ENCODE results near the gene MKX. TPM values are rescaled to one million over a fixed set of nuclear protein-coding genes. Genes with fewer than 3 reads are reported as not detected.
A peak's percentile ranks its signal among the peaks of the same experiment; 100 is the strongest.

The MKX gene, protein sequence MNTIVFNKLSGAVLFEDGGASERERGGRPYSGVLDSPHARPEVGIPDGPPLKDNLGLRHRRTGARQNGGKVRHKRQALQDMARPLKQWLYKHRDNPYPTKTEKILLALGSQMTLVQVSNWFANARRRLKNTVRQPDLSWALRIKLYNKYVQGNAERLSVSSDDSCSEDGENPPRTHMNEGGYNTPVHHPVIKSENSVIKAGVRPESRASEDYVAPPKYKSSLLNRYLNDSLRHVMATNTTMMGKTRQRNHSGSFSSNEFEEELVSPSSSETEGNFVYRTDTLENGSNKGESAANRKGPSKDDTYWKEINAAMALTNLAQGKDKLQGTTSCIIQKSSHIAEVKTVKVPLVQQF
- total RNA-seq: under 1 TPM in 1 of 2 experiments, not detected in 1; 0.04 TPM

DNA sequence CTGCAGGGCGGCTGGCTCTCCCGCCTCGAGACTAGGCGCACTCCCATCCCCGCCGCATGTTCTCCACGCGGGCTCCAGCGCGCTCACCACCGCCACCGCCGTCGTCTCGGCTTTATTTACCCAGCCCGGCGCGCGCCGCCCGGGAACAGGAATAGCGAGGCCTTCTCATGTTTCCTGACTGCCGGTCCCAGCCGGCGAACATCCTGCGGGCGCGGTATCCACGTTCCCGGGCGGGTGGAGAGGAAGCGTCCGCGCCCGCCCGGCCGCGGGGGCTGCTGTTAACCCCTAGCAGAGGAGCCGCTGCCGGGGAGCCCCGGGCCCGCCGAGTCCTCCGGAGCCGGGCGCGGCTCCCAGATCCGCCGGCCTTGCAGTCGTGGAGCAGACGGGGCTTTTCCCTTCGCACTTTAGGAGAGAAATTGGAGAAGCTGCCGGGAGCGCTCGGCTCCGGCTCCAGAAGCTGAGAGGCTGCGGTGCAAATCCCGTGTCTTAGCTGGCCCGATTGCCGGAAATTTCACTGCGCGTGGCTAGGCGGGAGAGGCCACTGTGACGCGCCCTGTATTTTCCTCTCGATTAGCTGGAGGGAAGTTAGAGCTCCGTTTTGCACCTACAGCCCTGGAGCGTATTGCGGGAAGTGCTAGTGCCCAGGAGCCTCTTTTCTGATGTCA lies at the start of gene MKX:
Gene MKX (minus strand): TSS at position 88 of the 665 bp plus-strand sequence. CDS start 2,404 bp downstream, outside the sequence.
- POLR2A ChIA-PET: no interaction called here
- peak within 1 kb of the TSS; percentile 58 for H3K27ac Mint-ChIP-seq
- H3K4me1 Mint-ChIP-seq: peaks cover 33% of the 10 kb centered on the region
- H3K4me3 Mint-ChIP-seq: peak within 1 kb of the TSS; percentile 60
- CTCF ChIA-PET: no interaction called here
- peak; percentile 17 for DNase-seq
- peaks cover 70% of the 10 kb centered on the region for H3K27me3 Mint-ChIP-seq
- no peaks in the 10 kb centered on the region for H3K9me3 Mint-ChIP-seq
- no peaks in the 10 kb centered on the region for H3K36me3 Mint-ChIP-seq (ENCODE audit: low read depth)

DNA sequence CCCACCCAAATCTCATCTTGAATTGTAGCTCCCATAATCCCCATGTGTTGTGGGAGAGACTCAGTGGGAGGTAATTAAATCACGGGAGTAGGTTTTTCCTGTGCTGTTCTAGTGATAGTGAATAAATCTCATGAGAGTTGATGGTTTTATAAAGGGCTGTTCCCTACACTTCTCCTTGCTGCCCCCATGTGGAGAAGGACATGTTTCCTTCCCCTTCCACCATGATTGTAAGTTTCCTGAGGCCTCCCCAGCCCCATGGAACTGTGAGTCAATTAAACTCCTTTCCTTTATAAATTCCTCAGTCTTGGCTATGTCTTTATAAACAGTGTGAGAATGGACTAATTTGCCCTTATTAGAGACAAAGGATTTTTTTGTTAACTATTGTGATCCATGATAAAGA lies 48.5 kb upstream of the MKX start:
- no peaks in the 10 kb centered on the region for H3K36me3 Mint-ChIP-seq (ENCODE audit: low read depth)
- H3K27me3 Mint-ChIP-seq: peaks cover 17% of the 10 kb centered on the region
- no peak for DNase-seq
- POLR2A ChIA-PET: no interaction called here
- H3K27ac Mint-ChIP-seq: no peak overlapping the region
- CTCF ChIA-PET: no interaction called here
- H3K9me3 Mint-ChIP-seq: no peaks in the 10 kb centered on the region
- no peak overlapping the region for H3K4me3 Mint-ChIP-seq
- no peaks in the 10 kb centered on the region for H3K4me1 Mint-ChIP-seq

DNA sequence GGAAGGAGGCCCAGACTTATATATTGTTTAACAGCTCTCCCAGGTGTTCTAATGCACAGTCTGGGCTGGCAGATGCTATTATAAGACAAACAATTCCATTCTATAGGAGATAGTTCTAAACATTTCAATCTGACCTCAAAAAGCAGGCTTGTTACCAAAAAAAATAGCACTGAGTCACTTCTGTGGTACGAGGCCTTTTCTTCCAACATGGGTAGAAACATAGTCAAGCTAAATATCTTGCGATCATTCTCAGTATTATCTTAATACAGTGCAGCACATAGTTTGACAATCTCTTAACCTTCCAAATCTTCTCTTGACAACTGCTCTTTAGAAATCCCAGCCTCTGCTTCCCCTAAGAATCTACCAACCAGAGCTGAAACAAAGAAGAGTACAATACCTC lies 46.6 kb upstream of the MKX start:
- POLR2A ChIA-PET: no interaction called here
- no peaks in the 10 kb centered on the region for H3K36me3 Mint-ChIP-seq (ENCODE audit: low read depth)
- H3K27ac Mint-ChIP-seq: no peak overlapping the region
- no peak overlapping the region for H3K4me3 Mint-ChIP-seq
- H3K4me1 Mint-ChIP-seq: no peaks in the 10 kb centered on the region
- no peaks in the 10 kb centered on the region for H3K9me3 Mint-ChIP-seq
- DNase-seq: no peak
- H3K27me3 Mint-ChIP-seq: peaks cover 16% of the 10 kb centered on the region
- CTCF ChIA-PET: no interaction called here

DNA sequence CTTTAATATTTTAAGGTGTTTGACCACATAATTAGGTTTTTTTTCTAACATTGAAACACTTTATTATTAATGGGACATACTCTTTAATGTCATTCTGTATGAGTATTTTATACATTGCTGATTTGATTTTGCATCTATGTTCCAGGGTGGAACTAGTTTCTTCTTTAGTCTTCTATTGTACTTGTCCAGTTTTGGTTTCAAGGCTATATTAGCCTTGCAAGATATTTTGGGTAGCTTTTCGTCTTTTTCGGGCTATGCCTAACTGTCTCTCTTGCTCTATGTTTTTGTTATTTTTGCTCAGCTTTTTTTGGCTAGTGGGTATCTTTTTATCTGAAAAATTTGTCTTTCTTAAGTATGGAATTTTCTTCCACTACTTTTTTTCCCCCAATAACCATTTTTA lies 38.7 kb upstream of the MKX start:
- Mint-ChIP-seq H3K27ac (no peak overlapping the region), H3K27me3 (peaks cover 22% of the 10 kb centered on the region), H3K4me3 (no peak overlapping the region), H3K4me1 (no peaks in the 10 kb centered on the region), H3K36me3 (ENCODE audit: low read depth) (no peaks in the 10 kb centered on the region), H3K9me3 (no peaks in the 10 kb centered on the region)
- ChIA-PET CTCF (no interaction called here), POLR2A (no interaction called here)
- no peak for DNase-seq

DNA sequence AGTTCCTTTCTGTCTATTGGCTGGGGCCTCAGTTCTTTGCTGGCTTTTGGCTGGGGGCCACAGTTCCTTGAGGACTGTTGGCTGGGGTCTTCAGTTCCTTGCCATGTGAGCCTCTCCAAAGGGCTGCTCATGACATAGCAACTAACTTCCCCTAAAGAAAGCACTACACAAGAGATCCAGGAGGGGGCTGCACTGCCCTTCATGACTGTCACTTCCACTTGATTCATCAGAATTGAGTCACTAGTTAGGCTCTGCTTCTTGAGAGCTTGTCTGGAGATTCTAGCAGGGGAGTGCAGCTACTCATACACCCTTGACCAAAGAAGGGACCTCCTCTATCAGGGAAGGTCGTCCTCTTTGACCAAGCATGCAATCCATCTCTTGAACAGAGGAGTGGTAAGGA lies 38.0 kb upstream of the MKX start:
- peaks cover 22% of the 10 kb centered on the region for H3K27me3 Mint-ChIP-seq
- H3K9me3 Mint-ChIP-seq: no peaks in the 10 kb centered on the region
- CTCF ChIA-PET: no interaction called here
- no peaks in the 10 kb centered on the region for H3K36me3 Mint-ChIP-seq (ENCODE audit: low read depth)
- no peak overlapping the region for H3K4me3 Mint-ChIP-seq
- POLR2A ChIA-PET: interaction anchor here (0.7 kb wide), 1 partner anchor 225 kb away, joined by 3 read pairs; no protein-coding TSS in a partner anchor
- H3K27ac Mint-ChIP-seq: no peak overlapping the region
- H3K4me1 Mint-ChIP-seq: no peaks in the 10 kb centered on the region
- peak; percentile 18 for DNase-seq

DNA sequence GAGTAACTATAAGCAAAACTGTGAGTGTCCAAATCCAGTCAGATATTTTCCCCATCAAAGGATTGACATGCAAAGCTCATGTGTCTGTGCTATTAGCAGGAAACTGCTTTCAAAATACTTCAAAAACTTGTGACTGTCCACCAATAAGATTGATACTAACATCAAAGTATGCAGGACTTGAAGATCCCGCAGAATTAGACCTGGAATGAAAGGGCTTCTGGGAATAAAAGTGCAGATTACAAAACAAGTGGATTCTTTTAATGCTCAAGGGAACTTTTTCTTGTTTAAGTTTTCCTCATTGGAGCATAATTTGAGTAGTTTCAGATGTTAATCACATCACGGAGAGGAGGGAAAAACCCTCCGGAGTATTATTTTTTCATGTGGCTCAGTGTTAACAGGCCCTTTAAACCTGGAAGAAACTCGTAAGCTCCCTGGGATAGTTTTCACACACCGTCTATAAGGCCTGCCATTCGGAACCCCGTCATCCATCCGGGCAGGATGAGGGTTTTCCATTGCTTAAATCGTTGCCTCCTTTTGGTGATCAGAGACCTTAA lies 33.9 kb upstream of the MKX start:
- Mint-ChIP-seq H3K9me3 (no peaks in the 10 kb centered on the region), H3K4me1 (no peaks in the 10 kb centered on the region), H3K27ac (no peak overlapping the region), H3K4me3 (no peak overlapping the region), H3K36me3 (ENCODE audit: low read depth) (no peaks in the 10 kb centered on the region), H3K27me3 (peaks cover 32% of the 10 kb centered on the region)
- CTCF ChIA-PET: no interaction called here
- DNase-seq: no peak
- POLR2A ChIA-PET: no interaction called here

DNA sequence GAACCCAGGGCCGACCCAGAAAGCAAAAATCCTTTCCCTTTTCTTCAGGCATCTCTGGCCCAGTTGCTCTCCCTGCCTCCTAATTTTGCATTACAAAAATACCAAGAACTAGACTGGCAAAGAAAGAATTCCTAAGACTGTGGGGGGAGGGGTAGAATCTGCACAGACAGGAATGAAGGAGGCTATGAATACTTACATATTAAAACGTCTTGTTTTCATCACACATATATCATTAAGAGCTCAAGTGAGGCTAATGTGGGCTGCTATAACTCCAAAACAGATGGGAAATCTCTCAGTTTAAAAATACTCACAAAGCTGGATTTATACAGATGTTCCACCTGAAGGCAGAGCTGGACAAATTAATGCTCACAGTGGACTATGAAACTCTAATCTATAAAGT lies 29.2 kb upstream of the MKX start:
- H3K27ac Mint-ChIP-seq: no peak overlapping the region
- no peaks in the 10 kb centered on the region for H3K9me3 Mint-ChIP-seq
- ChIA-PET POLR2A (no interaction called here), CTCF (no interaction called here)
- H3K4me3 Mint-ChIP-seq: no peak overlapping the region
- H3K36me3 Mint-ChIP-seq (ENCODE audit: low read depth): no peaks in the 10 kb centered on the region
- H3K4me1 Mint-ChIP-seq: peaks cover 10% of the 10 kb centered on the region
- no peak for DNase-seq
- peaks cover 55% of the 10 kb centered on the region for H3K27me3 Mint-ChIP-seq

DNA sequence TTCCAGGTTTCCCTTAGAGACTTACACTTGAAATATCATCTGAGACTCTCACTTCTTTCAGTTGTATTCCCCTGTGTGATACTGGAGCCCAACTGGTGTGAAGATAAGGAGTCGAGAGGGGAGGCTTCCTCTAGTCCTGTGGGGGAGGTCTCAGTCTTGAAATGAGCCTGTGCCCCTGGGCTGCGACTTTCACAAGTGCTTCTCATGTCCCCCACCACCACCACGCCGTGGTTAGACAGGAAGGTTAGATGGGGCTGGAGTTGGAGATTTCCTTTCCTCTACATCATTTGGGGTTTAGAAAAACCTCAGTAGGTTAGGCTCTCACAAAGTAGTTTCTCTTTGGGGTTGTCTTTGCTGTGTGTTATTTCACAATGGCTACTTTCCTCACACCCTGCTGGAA lies 25.6 kb upstream of the MKX start:
- ChIA-PET CTCF (no interaction called here), POLR2A (no interaction called here)
- Mint-ChIP-seq H3K4me3 (no peak overlapping the region), H3K27me3 (peaks cover 56% of the 10 kb centered on the region), H3K27ac (no peak overlapping the region), H3K4me1 (peaks cover 10% of the 10 kb centered on the region), H3K36me3 (ENCODE audit: low read depth) (no peaks in the 10 kb centered on the region), H3K9me3 (no peaks in the 10 kb centered on the region)
- DNase-seq: no peak

DNA sequence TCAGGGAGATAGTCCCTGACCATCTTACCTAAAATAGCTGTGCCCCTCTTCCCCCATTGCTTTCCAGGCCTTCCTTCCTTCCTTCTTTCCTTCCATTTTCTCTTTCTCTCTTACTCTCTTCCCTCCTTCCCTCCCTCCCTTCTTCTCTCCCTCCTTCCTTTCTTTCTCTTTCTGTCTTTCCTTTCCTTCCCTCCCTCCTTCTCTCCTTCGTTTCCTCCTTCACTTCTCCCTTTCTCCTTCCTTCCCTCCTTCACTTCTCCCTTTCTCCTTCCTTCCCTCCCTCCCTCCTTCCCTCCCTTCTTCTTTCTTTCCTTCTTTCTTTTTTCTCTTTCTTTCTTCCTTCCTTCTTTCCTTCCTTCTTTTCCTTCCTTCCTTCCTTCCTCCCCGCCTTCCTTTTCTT lies 24.6 kb upstream of the MKX start:
- H3K9me3 Mint-ChIP-seq: no peaks in the 10 kb centered on the region
- no peak for DNase-seq
- H3K27me3 Mint-ChIP-seq: peaks cover 55% of the 10 kb centered on the region
- ChIA-PET POLR2A (no interaction called here), CTCF (no interaction called here)
- no peak overlapping the region for H3K27ac Mint-ChIP-seq
- no peak overlapping the region for H3K4me3 Mint-ChIP-seq
- H3K4me1 Mint-ChIP-seq: peaks cover 10% of the 10 kb centered on the region
- no peaks in the 10 kb centered on the region for H3K36me3 Mint-ChIP-seq (ENCODE audit: low read depth)

DNA sequence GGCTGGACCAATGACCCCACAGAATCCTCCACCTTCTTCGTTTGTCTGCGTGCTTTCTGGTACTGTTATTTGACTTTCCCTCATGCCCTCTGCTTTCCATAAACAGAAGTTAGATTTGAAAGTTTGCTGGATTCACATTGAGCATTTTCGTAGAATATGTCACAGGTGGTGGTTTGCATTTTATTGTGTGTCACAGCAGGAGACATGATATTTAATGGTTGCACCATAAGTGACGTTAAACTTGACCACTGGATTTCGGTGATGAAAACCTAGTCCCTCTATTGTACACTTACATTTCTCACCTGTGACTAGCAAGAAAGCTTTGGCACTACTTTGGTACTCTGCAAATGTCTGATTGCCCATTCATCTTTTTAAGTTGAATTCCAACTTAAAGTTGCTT lies 15.2 kb upstream of the MKX start:
- CTCF ChIA-PET: no interaction called here
- H3K36me3 Mint-ChIP-seq (ENCODE audit: low read depth): no peaks in the 10 kb centered on the region
- no peak overlapping the region for H3K4me3 Mint-ChIP-seq
- no peak overlapping the region for H3K27ac Mint-ChIP-seq
- POLR2A ChIA-PET: no interaction called here
- H3K9me3 Mint-ChIP-seq: no peaks in the 10 kb centered on the region
- H3K4me1 Mint-ChIP-seq: no peaks in the 10 kb centered on the region
- DNase-seq: no peak
- H3K27me3 Mint-ChIP-seq: peaks cover 36% of the 10 kb centered on the region

DNA sequence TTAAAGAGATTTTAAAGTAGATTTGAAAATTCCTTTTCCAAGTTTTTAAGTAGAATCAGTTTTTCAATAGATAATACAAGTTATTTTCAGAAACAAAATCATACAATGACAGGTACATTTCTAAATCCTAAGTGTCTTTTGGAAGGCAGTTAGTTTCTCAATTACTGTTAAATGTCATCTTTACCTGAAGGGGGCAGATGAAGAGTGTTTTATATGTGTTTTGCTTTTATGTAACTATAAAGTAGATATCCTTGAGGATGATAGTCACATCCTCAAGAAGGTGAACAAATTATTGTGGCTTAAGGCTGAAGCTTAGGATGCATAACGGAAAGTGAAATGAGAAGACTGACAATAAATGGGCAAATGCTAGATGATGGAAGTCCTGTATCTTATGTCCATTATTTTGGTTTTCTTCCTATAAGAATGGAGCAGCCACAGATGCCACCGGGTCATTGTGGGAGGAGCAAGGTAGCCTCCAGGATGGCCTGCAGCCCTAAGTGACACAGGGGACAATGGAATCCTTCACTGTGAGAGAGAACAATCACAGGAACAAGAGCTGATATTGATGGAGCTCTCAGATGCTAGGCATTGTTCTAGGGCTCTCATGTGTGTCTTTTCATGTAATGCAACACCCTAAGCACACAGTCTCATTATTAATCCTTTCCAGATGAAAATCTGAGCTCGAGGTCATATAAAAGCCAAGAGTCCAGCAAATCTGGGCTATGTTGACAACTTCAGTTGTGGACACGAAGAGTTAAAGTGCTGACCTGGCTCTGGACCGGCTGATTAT lies 14.1 kb upstream of the MKX start:
- POLR2A ChIA-PET: no interaction called here
- Mint-ChIP-seq H3K4me1 (no peaks in the 10 kb centered on the region), H3K27me3 (peaks cover 36% of the 10 kb centered on the region), H3K4me3 (no peak overlapping the region), H3K36me3 (ENCODE audit: low read depth) (no peaks in the 10 kb centered on the region), H3K27ac (no peak overlapping the region), H3K9me3 (no peaks in the 10 kb centered on the region)
- CTCF ChIA-PET: no interaction called here
- DNase-seq: no peak

DNA sequence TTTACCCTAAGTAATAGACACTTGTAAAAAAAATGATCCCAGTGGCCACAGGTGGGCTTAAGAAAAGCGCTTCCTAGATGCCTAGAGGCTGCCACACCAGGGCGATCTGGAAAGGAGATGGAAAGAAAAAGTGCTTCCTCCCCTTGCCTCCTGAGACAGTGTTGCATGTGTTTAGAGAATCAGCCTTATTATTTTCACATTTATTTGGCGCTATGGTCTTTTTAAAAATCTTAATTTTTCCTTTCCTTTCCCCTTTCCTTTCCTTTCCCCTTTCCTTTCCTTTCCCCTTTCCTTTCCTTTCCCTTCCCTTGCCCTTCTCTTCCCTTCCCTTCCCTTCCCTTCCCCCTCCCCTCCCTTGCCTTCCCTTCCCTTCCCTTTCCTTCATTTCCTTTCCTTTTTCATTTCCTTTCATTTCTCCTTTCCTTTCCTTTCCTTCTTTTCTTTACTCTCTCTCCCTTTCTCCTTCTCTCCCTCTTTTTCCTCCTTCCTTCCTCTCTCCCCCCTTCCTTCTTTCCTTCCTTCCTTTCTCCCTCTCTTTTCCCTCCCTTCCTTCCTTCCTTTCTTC lies 7.1 kb upstream of the MKX start:
- CTCF ChIA-PET: interaction anchor here (0.6 kb wide), 1 partner anchor 147 kb away, joined by 4 read pairs; no protein-coding TSS in a partner anchor
- no peaks in the 10 kb centered on the region for H3K9me3 Mint-ChIP-seq
- no peaks in the 10 kb centered on the region for H3K36me3 Mint-ChIP-seq (ENCODE audit: low read depth)
- H3K27ac Mint-ChIP-seq: no peak overlapping the region
- DNase-seq: no peak
- POLR2A ChIA-PET: no interaction called here
- no peak overlapping the region for H3K4me3 Mint-ChIP-seq
- H3K4me1 Mint-ChIP-seq: no peaks in the 10 kb centered on the region
- peaks cover 46% of the 10 kb centered on the region for H3K27me3 Mint-ChIP-seq

DNA sequence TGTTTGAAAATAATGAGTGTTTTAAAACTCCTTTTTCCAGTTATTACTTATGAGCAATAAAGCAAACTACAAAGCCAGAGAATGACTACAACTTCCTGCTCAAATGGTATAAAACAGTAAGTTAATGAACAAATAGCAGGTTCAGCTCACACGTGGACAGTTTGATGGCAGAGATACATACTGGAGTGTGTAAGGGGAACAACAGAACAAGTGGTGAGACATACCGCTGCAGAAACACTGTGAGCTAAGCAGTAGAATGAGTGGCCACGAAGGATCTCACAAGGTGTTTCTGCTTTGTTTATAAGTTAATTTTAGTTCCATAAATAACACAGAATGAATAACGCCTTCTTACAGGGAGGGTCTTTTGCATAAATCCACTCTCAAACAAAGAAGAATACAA lies 3.0 kb upstream of the MKX start:
- DNase-seq: no peak
- ChIA-PET CTCF (no interaction called here), POLR2A (no interaction called here)
- no peak overlapping the region for H3K27ac Mint-ChIP-seq
- H3K27me3 Mint-ChIP-seq: peaks cover 72% of the 10 kb centered on the region
- H3K9me3 Mint-ChIP-seq: no peaks in the 10 kb centered on the region
- no peaks in the 10 kb centered on the region for H3K36me3 Mint-ChIP-seq (ENCODE audit: low read depth)
- H3K4me3 Mint-ChIP-seq: no peak overlapping the region
- peaks cover 28% of the 10 kb centered on the region for H3K4me1 Mint-ChIP-seq
